ENCODE measurements around the gene CYP4F2. TPM values are rescaled to one million over a fixed set of nuclear protein-coding genes. Genes with fewer than 3 reads are reported as not detected.

The CYP4F2 gene
- total RNA-seq (2013; cell fraction: nucleolus; rRNA removed): not detected in 2 replicates
- total RNA-seq (2014; rRNA removed): 0.62 and 0.76 TPM in 2 replicates
- 0.22 and 0.32 TPM in 2 replicates for total RNA-seq (2014; rRNA removed; fragmentation: Illumina TruSeq; extraction: Trizol)
- 1.1 and 1.6 TPM in 2 replicates for total RNA-seq (2021)
- polyA plus RNA-seq (2011; ENCODE audit: low read depth): 0.72 TPM
- polyA plus RNA-seq (2011; rRNA removed): 0.46 and 0.64 TPM in 2 replicates
- 0.76 and 0.97 TPM in 2 replicates for polyA plus RNA-seq (2011; cell fraction: cytosol; rRNA removed)
- polyA plus RNA-seq (2011; cell fraction: nucleus; rRNA removed): 3.4 and 5.1 TPM in 2 replicates
- polyA plus RNA-seq (2012): 0.57 and 0.87 TPM in 2 replicates
- polyA plus RNA-seq (2014; fragmentation: Illumina TruSeq; extraction: Trizol): 0.54 and 2.4 TPM in 2 replicates
- under 1 TPM; 0.08 to 0.24 TPM for polyA plus RNA-seq (2014; fragmentation: Nextera tagmentation; extraction: Ambion mirVana)
- polyA plus RNA-seq (2014; rRNA removed): 1.9 and 3.5 TPM in 2 replicates
- under 1 TPM; 0.82 to 0.99 TPM for polyA plus RNA-seq (2016; fragmentation: Nextera tagmentation; extraction: Ambion mirVana)
- 0.46 and 0.59 TPM in 2 replicates for polyA minus RNA-seq (2011; rRNA and poly(A)+ RNA removed)
- not detected in 2 replicates for polyA minus RNA-seq (2011; cell fraction: cytosol; rRNA and poly(A)+ RNA removed)
- polyA minus RNA-seq (2011; cell fraction: nucleus; rRNA and poly(A)+ RNA removed): 0.96 and 1.3 TPM in 2 replicates
- Bru-seq, nascent RNA: percentile 31 among the genes with signal in this experiment
- percentile 36 among the genes with signal in this experiment for BruChase-seq, experiment 1, labeled RNA remaining after a 6-hour chase
- BruChase-seq, experiment 2, labeled RNA remaining after a 2-hour chase: percentile 37 among the genes with signal in this experiment
- long read RNA-seq, experiment 1: 0 reads
- long read RNA-seq, experiment 2: 0 reads

- POLR2A ChIA-PET: no interaction called here
- H3K4me3 ChIP-seq: no peak within 1 kb of the TSS
- no peak within 1 kb of the TSS for H3K4me2 ChIP-seq (ENCODE audit: control insufficient read depth, insufficient read depth)
- BruUV-seq (replicated peaks): no TSS peak
- intact Hi-C loops (cut with micrococcal nuclease; ENCODE audit: unreplicated experiment) (no loop called here), in situ Hi-C loops (cut with MboI) (no loop called here)
- FAIRE-seq: no peak
- no peak within 1 kb of the TSS for H3K27ac ChIP-seq (ENCODE audit: control insufficient read depth, insufficient read depth)
- peaks cover 0 to 3% of the 10 kb centered on the region in 2 experiments; a peak in 1 of 4 replicates for H3K27me3 ChIP-seq (replicated peaks in 1 of 2; ENCODE audit: control insufficient read depth in 2 of 2, insufficient read depth in 2 of 2, low read length in 1 of 2)
- H3K9ac ChIP-seq (ENCODE audit: control insufficient read depth, insufficient read depth, low read length): no peak within 1 kb of the TSS
- no peaks in the 10 kb centered on the region for H3K79me2 ChIP-seq (ENCODE audit: control insufficient read depth, insufficient read depth, low read length)
- no peak within 1 kb of the TSS for H2AFZ ChIP-seq (ENCODE audit: control insufficient read depth, low read depth, low read length)
- no peaks in the 10 kb centered on the region for H3K36me3 ChIP-seq (ENCODE audit: control insufficient read depth in 2 of 2, insufficient read depth in 2 of 2, low read length in 1 of 2)
- TF ChIP-seq, protein P1, sequence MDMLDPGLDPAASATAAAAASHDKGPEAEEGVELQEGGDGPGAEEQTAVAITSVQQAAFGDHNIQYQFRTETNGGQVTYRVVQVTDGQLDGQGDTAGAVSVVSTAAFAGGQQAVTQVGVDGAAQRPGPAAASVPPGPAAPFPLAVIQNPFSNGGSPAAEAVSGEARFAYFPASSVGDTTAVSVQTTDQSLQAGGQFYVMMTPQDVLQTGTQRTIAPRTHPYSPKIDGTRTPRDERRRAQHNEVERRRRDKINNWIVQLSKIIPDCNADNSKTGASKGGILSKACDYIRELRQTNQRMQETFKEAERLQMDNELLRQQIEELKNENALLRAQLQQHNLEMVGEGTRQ (IDR thresholded peaks at IDR 0.05; ENCODE audit: borderline replicate concordance, low read depth, low read length): no peak
- TF ChIP-seq POLR2AphosphoS2 (IDR thresholded peaks at IDR 0.05; ENCODE audit: low read depth, low read length) (no peak), BCL11A (IDR thresholded peaks at IDR 0.05; ENCODE audit: low read depth, low read length) (no peak), GATAD2B (conservative IDR thresholded peaks at IDR 0.05; ENCODE audit: low read depth) (no peak), CBX3 (IDR thresholded peaks at IDR 0.05; ENCODE audit: borderline replicate concordance, low read depth) (no peak), RELA (IDR thresholded peaks at IDR 0.05; ENCODE audit: borderline replicate concordance, partially characterized antibody) (no peak), SIX5 (IDR thresholded peaks at IDR 0.05; ENCODE audit: low read depth, low read length, severe bottlenecking) (no peak)
- DNase-seq (ENCODE audit: low read depth, low spot score): no peak
- WGBS (ENCODE audit: insufficient coverage, insufficient replicate concordance, low lambda C conversion rate, missing lambda C conversion rate): 13% methylated on average over 3 of the region's 3 CpGs
- RAD21 ChIA-PET (ENCODE audit: unreplicated experiment): no interaction called here
- no peaks in the 10 kb centered on the region for H3K4me1 ChIP-seq (ENCODE audit: control insufficient read depth, insufficient read depth, low read length)
- SMC1A ChIA-PET (ENCODE audit: uncharacterized antibody, unreplicated experiment): no interaction called here
- no peaks in the 10 kb centered on the region for H4K20me1 ChIP-seq (ENCODE audit: control insufficient read depth, insufficient read depth)
- no peak for ATAC-seq
- CTCF ChIA-PET: no interaction called here
- H3K9me3 ChIP-seq (replicated peaks; ENCODE audit: control insufficient read depth, insufficient read depth, low read length): no peaks in the 10 kb centered on the region; the same call in 2 of the 3 replicates
These were observed at the start of gene CYP4F2 for GRCh38 chr19:15897738-15898276. TSS of gene CYP4F2 (minus strand) at chr19:15898074. CDS start at chr19:15897611, 463 bp downstream.

Measured in GM12878 (cell line).